Body of pancreas (tissue), 4 donors: ENCODE results near the gene DLG2.

ENCODE experiments used
- POLR2A ChIP-seq, 3 donors: fragments of 450-650 bp; IDR thresholded peaks; one replicate each; pipeline ENCODE4 v1.6.1; 2016; ENCODE audit warnings: antibody characterized with exemption in 3 of 3, mild to moderate bottlenecking in 2 of 3
- TF ChIP-seq, protein P1 (sequence below), 7 experiments: fragments of 450-650 bp in 4 of 7; fragments of 200-600 bp in 3 of 7; sonication (generic) in 3 of 7; IDR thresholded peaks; one replicate each; pipeline ENCODE4 v1.5.1; 2016 to 2019; ENCODE audit warnings: antibody characterized with exemption in 7 of 7

GRCh38 chr11:85096939-85097338 lies 530.2 kb downstream of the DLG2 start:
- TF ChIP-seq, protein P1, sequence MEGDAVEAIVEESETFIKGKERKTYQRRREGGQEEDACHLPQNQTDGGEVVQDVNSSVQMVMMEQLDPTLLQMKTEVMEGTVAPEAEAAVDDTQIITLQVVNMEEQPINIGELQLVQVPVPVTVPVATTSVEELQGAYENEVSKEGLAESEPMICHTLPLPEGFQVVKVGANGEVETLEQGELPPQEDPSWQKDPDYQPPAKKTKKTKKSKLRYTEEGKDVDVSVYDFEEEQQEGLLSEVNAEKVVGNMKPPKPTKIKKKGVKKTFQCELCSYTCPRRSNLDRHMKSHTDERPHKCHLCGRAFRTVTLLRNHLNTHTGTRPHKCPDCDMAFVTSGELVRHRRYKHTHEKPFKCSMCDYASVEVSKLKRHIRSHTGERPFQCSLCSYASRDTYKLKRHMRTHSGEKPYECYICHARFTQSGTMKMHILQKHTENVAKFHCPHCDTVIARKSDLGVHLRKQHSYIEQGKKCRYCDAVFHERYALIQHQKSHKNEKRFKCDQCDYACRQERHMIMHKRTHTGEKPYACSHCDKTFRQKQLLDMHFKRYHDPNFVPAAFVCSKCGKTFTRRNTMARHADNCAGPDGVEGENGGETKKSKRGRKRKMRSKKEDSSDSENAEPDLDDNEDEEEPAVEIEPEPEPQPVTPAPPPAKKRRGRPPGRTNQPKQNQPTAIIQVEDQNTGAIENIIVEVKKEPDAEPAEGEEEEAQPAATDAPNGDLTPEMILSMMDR (IDR thresholded peaks at IDR 0.05) = no peak
- TF ChIP-seq POLR2A (IDR thresholded peaks at IDR 0.05) = no peak
